SK-N-SH (cell line): ENCODE measurements around the gene TAMALIN. TPM values are rescaled to one million over a fixed set of nuclear protein-coding genes. Genes with fewer than 3 reads are reported as not detected.

Experiments used
- CTCF ChIA-PET: fragments of 300-600, 350-600 bp; formaldehyde crosslinking; extraction: SDS; loops from one replicate; lab custom pipeline; 2021; lab: Yijun Ruan, JAX
- POLR2A ChIA-PET: fragments of 350-600 bp; sonication (Branson Sonifier 250); formaldehyde crosslinking; extraction: SDS; loops from one replicate; lab custom pipeline; 2020; ENCODE audit warnings: antibody characterized with exemption, inconsistent platforms; lab: Yijun Ruan, JAX
- DNase-seq: peaks from one replicate; pipeline ENCODE4 v3.0.0; 2012
- H2AFZ ChIP-seq: fragments of 200-600 bp; sonication (generic); 2 replicates; pipeline ENCODE4 v1.8.1; 2016; ENCODE audit warnings: antibody characterized with exemption, mild to moderate bottlenecking, low read depth
- H3F3A ChIP-seq: fragments of 200-600 bp; sonication (generic); replicated peaks from 2 replicates; pipeline ENCODE3; 2016; ENCODE audit warnings: antibody characterized with exemption, mild to moderate bottlenecking; ENCODE audit not compliant: insufficient read depth
- H3K27ac ChIP-seq, 2 experiments: fragments of 200-500 bp in 1 of 2; fragments of 200-600 bp in 1 of 2; sonication (Bioruptor generic) in 1 of 2; sonication (generic), shearing (Covaris generic) in 1 of 2; 2 replicates each; pipeline versions ENCODE4 v1.5.1 to v1.6.1; 2014 to 2016; ENCODE audit warnings: low read depth in 2 of 2, inconsistent platforms in 1 of 2, low read length in 1 of 2, mild to moderate bottlenecking in 1 of 2, mixed read lengths in 1 of 2
- H3K27me3 ChIP-seq: fragments of 200-600 bp; sonication (generic), shearing (Covaris generic); 2 replicates; pipeline ENCODE4 v1.6.1; 2016; ENCODE audit warnings: mixed run types; ENCODE audit not compliant: insufficient read depth
- H3K36me3 ChIP-seq, 2 experiments: fragments of 200-500 bp in 1 of 2; fragments of 200-600 bp in 1 of 2; sonication (Bioruptor generic) in 1 of 2; sonication (generic) in 1 of 2; replicated peaks in 1 of 2; 2 replicates each; pipeline versions ENCODE3 to v1.5.1; 2014 to 2016; ENCODE audit warnings: low read length in 1 of 2, mild to moderate bottlenecking in 1 of 2; ENCODE audit not compliant: insufficient read depth in 2 of 2, control insufficient read depth in 1 of 2
- H3K4me1 ChIP-seq, 2 experiments: fragments of 200-500 bp in 1 of 2; fragments of 200-600 bp in 1 of 2; sonication (Bioruptor generic) in 1 of 2; sonication (generic), shearing (Covaris generic) in 1 of 2; 2 replicates each; pipeline versions ENCODE4 v1.5.1 to v1.6.1; 2014 to 2016; ENCODE audit warnings: low read depth in 1 of 2, low read length in 1 of 2, mixed run types in 1 of 2; ENCODE audit not compliant: insufficient read depth in 2 of 2, control insufficient read depth in 1 of 2
- H3K4me2 ChIP-seq: fragments of 200-600 bp; sonication (generic), shearing (Covaris generic); 2 replicates; pipeline ENCODE4 v1.6.1; 2017; ENCODE audit warnings: mixed run types
- H3K4me3 ChIP-seq, 2 experiments: fragments of 200-500 bp in 1 of 2; fragments of 200-600 bp in 1 of 2; sonication (Bioruptor generic) in 1 of 2; sonication (generic), shearing (Covaris generic) in 1 of 2; 2 replicates each; pipeline versions ENCODE4 v1.5.1 to v1.8.1; 2014 to 2016; ENCODE audit warnings: low read depth in 2 of 2, inconsistent platforms in 1 of 2, low read length in 1 of 2, mild to moderate bottlenecking in 1 of 2, mixed read lengths in 1 of 2, moderate library complexity in 1 of 2
- H3K79me2 ChIP-seq: fragments of 200-600 bp; sonication (generic); 2 replicates; pipeline ENCODE4 v1.8.1; 2017; ENCODE audit warnings: mild to moderate bottlenecking; ENCODE audit not compliant: insufficient read depth
- H3K9ac ChIP-seq: fragments of 200-600 bp; sonication (generic); 2 replicates; pipeline ENCODE4 v1.6.1; 2017; ENCODE audit warnings: mixed run types
- H3K9me2 ChIP-seq: fragments of 200-600 bp; sonication (generic); 2 replicates; pipeline ENCODE4 v1.6.1; 2017; ENCODE audit warnings: mixed run types
- H3K9me3 ChIP-seq: fragments of 200-600 bp; sonication (generic); 2 replicates; pipeline ENCODE4 v1.6.1; 2017; ENCODE audit warnings: mixed run types, mild to moderate bottlenecking, moderate library complexity
- H4K20me1 ChIP-seq: fragments of 200-600 bp; sonication (generic); 2 replicates; pipeline ENCODE4 v1.6.1; 2017; ENCODE audit warnings: mild to moderate bottlenecking, mixed run types; ENCODE audit not compliant: insufficient read depth
- RFX5 ChIP-seq: IDR thresholded peaks from 2 replicates; pipeline ENCODE4 v1.6.1; 2012; ENCODE audit warnings: mild to moderate bottlenecking, improper control_type of control experiment, low read length
- RXRA ChIP-seq: IDR thresholded peaks from 2 replicates; pipeline ENCODE4 v1.4.0; 2012; ENCODE audit warnings: low read depth, mild to moderate bottlenecking, borderline replicate concordance
- TCF12 ChIP-seq: IDR thresholded peaks from 2 replicates; pipeline ENCODE4 v1.4.0; 2012
- WGBS: methylation state at CpG from one replicate; pipeline ENCODE4 v1.1.6; 2017; ENCODE audit warnings: low lambda C conversion rate; 5-methylcytosine and 5-hydroxymethylcytosine counted together
- polyA plus RNA-seq, 3 experiments: library from polyadenylated mRNA; depleted of rRNA; stranded (reverse); fragments of >200 nt; gene quantifications; 2 replicates each; pipeline ENCODE4 v1.2.3, GENCODE V29; 2012
- TF ChIP-seq, protein P1 (sequence below): IDR thresholded peaks from 2 replicates; pipeline ENCODE4 v1.4.0; 2012; ENCODE audit warnings: low read depth, borderline replicate concordance
- TF ChIP-seq, protein P2 (sequence below): IDR thresholded peaks from 2 replicates; pipeline ENCODE4; 2012
- TF ChIP-seq, protein P3 (sequence below): fragments of 150-350 bp; IDR thresholded peaks from 2 replicates; pipeline ENCODE4 v1.6.1; 2017; ENCODE audit warnings: antibody characterized with exemption, low read length, low read depth, borderline replicate concordance

TAMALIN gene
- polyA plus RNA-seq, 1 of the 3 experiments (the other 2 are of a cell fraction) = 2.4 TPM

DNA sequence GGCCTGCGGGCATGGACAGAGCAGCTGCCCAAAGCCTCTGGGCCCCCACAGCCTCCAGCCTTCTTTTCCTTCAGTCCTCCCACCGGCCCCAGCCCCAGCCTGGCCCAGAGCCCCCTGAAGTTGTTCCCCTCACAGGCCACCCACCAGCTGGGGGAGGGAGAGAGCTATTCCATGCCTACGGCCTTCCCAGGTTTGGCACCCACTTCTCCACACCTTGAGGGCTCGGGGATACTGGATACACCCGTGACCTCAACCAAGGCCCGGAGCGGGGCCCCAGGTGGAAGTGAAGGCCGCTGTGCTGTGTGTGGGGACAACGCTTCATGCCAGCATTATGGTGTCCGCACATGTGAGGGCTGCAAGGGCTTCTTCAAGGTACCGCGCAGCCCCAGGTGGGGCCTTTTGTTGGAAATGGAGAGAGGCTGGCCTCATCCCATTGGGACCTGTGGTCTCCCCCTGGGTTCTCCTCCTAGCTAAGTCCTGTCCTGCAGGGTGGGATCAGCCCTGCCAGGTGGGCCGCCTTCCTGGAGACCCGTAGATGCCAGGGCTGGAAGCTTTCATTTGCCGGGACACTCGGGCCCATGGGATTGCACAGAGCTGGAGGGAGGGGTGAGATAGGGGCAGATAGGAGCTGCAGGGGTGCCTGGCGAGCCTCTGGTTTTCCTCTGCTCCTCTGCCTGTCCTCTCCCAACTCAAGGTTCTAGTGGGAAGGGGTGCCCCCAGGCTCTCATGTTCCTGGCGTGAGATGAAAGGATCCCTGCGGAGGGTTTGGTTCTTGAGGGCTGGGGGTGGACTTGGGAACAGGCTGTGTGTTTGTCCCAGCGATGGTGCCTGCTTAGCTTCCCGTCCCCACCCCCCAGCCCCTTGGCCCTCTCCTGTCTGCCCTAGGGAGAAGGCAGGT lies 48.3 kb downstream of the TAMALIN start (continued):
- TF ChIP-seq, protein P1, sequence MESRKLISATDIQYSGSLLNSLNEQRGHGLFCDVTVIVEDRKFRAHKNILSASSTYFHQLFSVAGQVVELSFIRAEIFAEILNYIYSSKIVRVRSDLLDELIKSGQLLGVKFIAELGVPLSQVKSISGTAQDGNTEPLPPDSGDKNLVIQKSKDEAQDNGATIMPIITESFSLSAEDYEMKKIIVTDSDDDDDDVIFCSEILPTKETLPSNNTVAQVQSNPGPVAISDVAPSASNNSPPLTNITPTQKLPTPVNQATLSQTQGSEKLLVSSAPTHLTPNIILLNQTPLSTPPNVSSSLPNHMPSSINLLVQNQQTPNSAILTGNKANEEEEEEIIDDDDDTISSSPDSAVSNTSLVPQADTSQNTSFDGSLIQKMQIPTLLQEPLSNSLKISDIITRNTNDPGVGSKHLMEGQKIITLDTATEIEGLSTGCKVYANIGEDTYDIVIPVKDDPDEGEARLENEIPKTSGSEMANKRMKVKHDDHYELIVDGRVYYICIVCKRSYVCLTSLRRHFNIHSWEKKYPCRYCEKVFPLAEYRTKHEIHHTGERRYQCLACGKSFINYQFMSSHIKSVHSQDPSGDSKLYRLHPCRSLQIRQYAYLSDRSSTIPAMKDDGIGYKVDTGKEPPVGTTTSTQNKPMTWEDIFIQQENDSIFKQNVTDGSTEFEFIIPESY = no peak
- no peak for TF ChIP-seq RXRA
- TF ChIP-seq RFX5 = no peak
- TF ChIP-seq, all 33 proteins: peak for 0

DNA sequence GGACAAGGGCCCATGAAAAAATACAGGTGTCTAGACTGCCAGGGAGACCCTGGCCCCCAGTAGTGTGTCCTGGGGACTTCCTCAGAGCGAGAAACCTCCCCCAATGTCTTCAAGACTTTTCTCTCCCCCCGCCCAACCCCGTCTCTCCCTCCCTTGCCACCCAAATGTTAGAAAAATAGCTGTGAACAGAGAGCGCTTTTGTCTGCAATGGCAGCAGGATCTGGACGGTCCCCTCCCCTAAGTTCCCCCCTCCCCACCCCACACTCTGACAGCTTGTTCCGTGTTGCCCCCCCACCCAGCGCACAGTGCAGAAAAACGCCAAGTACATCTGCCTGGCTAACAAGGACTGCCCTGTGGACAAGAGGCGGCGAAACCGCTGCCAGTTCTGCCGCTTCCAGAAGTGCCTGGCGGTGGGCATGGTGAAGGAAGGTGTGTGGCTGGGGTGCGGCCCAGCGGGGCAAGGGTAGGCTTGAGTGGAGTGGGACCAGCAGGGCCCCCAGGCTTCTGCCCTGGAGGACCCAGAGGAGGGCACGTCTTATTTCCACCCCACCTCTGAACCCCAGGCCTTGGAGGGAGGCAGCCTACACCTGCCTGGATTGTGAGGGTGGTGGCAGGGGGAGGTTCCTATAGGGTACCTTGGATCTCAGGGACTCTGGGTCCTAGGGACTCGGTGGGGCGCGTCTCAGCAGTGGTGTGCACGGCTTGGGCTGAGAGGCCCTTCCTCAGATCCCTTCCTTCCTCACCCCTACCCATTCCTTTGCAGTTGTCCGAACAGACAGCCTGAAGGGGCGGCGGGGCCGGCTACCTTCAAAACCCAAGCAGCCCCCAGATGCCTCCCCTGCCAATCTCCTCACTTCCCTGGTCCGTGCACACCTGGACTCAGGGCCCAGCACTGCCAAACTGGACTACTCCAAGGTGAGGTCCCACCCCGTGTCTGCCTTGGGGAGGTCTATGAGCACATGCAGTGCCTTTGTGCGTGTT lies 49.3 kb downstream of the TAMALIN start:
- Histone ChIP-seq H3K4me1 (peaks cover 0 to 14% of the 10 kb centered on the region in 2 experiments; a peak in 1 of 4 replicates), H3K27me3 (no peaks in the 10 kb centered on the region), H3K9me2 (no peaks in the 10 kb centered on the region), H3K36me3 (peaks cover 0 to 4% of the 10 kb centered on the region in 2 experiments), H3K9ac (no peak overlapping the region), H4K20me1 (peaks cover 14% of the 10 kb centered on the region), H3F3A (peaks cover 8% of the 10 kb centered on the region), H3K9me3 (no peaks in the 10 kb centered on the region), H3K4me2 (no peak overlapping the region), H2AFZ (no peak overlapping the region), H3K27ac (no peak overlapping the region), H3K4me3 (no peak overlapping the region), H3K79me2 (no peaks in the 10 kb centered on the region)
- TF ChIP-seq, protein P2, sequence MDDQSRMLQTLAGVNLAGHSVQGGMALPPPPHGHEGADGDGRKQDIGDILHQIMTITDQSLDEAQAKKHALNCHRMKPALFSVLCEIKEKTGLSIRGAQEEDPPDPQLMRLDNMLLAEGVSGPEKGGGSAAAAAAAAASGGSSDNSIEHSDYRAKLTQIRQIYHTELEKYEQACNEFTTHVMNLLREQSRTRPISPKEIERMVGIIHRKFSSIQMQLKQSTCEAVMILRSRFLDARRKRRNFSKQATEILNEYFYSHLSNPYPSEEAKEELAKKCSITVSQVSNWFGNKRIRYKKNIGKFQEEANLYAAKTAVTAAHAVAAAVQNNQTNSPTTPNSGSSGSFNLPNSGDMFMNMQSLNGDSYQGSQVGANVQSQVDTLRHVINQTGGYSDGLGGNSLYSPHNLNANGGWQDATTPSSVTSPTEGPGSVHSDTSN = no peak
- no peak for TF ChIP-seq TCF12
- TF ChIP-seq, protein P3, sequence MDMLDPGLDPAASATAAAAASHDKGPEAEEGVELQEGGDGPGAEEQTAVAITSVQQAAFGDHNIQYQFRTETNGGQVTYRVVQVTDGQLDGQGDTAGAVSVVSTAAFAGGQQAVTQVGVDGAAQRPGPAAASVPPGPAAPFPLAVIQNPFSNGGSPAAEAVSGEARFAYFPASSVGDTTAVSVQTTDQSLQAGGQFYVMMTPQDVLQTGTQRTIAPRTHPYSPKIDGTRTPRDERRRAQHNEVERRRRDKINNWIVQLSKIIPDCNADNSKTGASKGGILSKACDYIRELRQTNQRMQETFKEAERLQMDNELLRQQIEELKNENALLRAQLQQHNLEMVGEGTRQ = no peak
- CTCF ChIA-PET = interaction anchor here (0.9 to 15.6 kb wide), 3 partner anchors 12 to 29 kb away, joined by 5 to 279 read pairs (median 5); partner anchors contain the start of gene ATG101
- no peak for DNase-seq
- WGBS = 88% methylated on average over 20 of the region's 27 CpGs
- POLR2A ChIA-PET = no interaction called here
